Ascending aorta (tissue), 2 donors: ENCODE data around the gene ADAP1. TPM values are rescaled to one million over a fixed set of nuclear protein-coding genes. Genes with fewer than 3 reads are reported as not detected.

Experiments used
- DNase-seq, 2 donors: peaks; one replicate each; pipeline ENCODE4 v3.0.0-alpha.2; 2019; ENCODE audit warnings: low spot score in 2 of 2
- H3K27ac ChIP-seq, 2 donors: fragments of 200-600 bp; sonication (generic); one replicate each; pipeline ENCODE4 v1.5.1; 2016 to 2017; ENCODE audit warnings: mild to moderate bottlenecking in 1 of 2
- H3K27me3 ChIP-seq: fragments of 200-600 bp; sonication (generic); one replicate; pipeline ENCODE4 v1.5.1; 2017
- H3K36me3 ChIP-seq, 2 donors: fragments of 200-600 bp; sonication (generic); one replicate each; pipeline ENCODE4 v1.5.1; 2016
- H3K4me1 ChIP-seq, 2 donors: fragments of 200-600 bp; sonication (generic); one replicate each; pipeline ENCODE4 v1.5.1; 2016 to 2017; ENCODE audit warnings: mild to moderate bottlenecking in 1 of 2
- H3K4me3 ChIP-seq, 2 donors: fragments of 200-600 bp; sonication (generic); one replicate each; pipeline ENCODE4 v1.5.1; 2016 to 2017; ENCODE audit warnings: mild to moderate bottlenecking in 1 of 2
- H3K9me3 ChIP-seq, 2 donors: fragments of 200-600 bp; sonication (generic); one replicate each; pipeline ENCODE4 v1.5.1; 2016
- intact Hi-C: fragments of 100-400 bp; cut with DNase I; formaldehyde crosslinking; loops from one replicate; pipeline ENCODE4 v1.15.1; 2023
- total RNA-seq: library from RNA; depleted of rRNA; stranded (reverse); fragments of >200 nt; gene quantifications from one replicate; pipeline ENCODE4 v1.1.0, GENCODE V29; 2016
- TF ChIP-seq, protein P1 (sequence below), 3 experiments: fragments of 200-600 bp in 2 of 3; fragments of 450-650 bp in 1 of 3; sonication (generic) in 2 of 3; IDR thresholded peaks; one replicate each; pipeline ENCODE4 v1.5.1; 2016 to 2019; ENCODE audit warnings: antibody characterized with exemption in 3 of 3, mild to moderate bottlenecking in 1 of 3, moderate library complexity in 1 of 3

ADAP1 gene
- total RNA-seq, 1 donor from 2014 or later, result 44.5 TPM

- intact Hi-C loops, result no loop called here
- Histone ChIP-seq H3K9me3 (no peaks in the 10 kb centered on the region), H3K27me3 (no peaks in the 10 kb centered on the region), H3K36me3 (no peaks in the 10 kb centered on the region), H3K27ac (no peak overlapping the region), H3K4me1 (no peaks in the 10 kb centered on the region), H3K4me3 (no peak overlapping the region)
- no peak for DNase-seq
- TF ChIP-seq, protein P1, sequence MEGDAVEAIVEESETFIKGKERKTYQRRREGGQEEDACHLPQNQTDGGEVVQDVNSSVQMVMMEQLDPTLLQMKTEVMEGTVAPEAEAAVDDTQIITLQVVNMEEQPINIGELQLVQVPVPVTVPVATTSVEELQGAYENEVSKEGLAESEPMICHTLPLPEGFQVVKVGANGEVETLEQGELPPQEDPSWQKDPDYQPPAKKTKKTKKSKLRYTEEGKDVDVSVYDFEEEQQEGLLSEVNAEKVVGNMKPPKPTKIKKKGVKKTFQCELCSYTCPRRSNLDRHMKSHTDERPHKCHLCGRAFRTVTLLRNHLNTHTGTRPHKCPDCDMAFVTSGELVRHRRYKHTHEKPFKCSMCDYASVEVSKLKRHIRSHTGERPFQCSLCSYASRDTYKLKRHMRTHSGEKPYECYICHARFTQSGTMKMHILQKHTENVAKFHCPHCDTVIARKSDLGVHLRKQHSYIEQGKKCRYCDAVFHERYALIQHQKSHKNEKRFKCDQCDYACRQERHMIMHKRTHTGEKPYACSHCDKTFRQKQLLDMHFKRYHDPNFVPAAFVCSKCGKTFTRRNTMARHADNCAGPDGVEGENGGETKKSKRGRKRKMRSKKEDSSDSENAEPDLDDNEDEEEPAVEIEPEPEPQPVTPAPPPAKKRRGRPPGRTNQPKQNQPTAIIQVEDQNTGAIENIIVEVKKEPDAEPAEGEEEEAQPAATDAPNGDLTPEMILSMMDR (IDR thresholded peaks at IDR 0.05), result no peak
These were observed 13.7 kb downstream of the ADAP1 start for GRCh38 chr7:940599-941408.

- Histone ChIP-seq H3K4me1 (no peaks in the 10 kb centered on the region), H3K27me3 (no peaks in the 10 kb centered on the region), H3K27ac (no peak overlapping the region), H3K36me3 (no peaks in the 10 kb centered on the region), H3K9me3 (no peaks in the 10 kb centered on the region), H3K4me3 (no peak overlapping the region)
- intact Hi-C loops, result no loop called here
- TF ChIP-seq, protein P1 (IDR thresholded peaks at IDR 0.05), result no peak
- no peak for DNase-seq
These were observed 14.6 kb downstream of the ADAP1 start for GRCh38 chr7:939843-940242.

DNA sequence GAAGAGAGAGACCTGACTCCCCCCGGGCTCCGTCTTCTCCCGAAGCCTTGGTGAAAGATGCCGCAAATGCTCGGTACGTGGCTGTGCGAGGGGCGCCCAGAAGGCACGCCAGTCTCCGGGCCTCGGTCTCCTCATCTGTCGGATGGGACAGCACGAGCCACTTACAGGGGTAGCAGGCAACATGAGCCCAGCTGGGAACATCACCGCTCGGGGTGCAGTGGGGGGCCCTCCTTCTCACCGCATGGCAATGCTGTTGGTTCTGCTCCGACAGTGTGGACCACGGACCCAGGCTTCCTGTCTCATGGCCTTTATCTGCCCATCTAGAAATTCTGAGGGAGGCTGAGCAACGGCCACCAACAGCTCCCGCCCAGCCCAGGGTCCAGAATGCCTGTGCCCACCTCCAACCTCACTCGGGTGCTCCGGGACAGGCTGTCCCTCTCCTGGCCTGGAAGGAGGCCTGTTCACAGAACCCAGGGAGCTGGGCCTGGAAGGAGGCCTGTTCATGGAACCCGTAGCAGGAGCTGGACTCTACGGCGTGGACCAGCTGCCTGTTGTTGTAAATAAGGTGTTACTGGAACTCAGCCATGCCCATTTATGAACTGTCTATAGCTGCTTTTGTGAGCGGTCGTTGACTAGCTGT, 15.8 kb downstream of the ADAP1 start:
- H3K4me3 ChIP-seq, result no peak overlapping the region
- no peaks in the 10 kb centered on the region for H3K9me3 ChIP-seq
- intact Hi-C loops, result no loop called here
- TF ChIP-seq, protein P1 (IDR thresholded peaks at IDR 0.05), result no peak
- peak in 1 of 2 donors; percentile 59 for DNase-seq
- H3K27me3 ChIP-seq, result no peaks in the 10 kb centered on the region
- no peak overlapping the region for H3K27ac ChIP-seq
- no peaks in the 10 kb centered on the region for H3K4me1 ChIP-seq
- no peaks in the 10 kb centered on the region for H3K36me3 ChIP-seq

GRCh38 chr7:937856-938484, 16.5 kb downstream of the ADAP1 start:
- H3K36me3 ChIP-seq, result no peaks in the 10 kb centered on the region
- no peaks in the 10 kb centered on the region for H3K4me1 ChIP-seq
- H3K27me3 ChIP-seq, result no peaks in the 10 kb centered on the region
- TF ChIP-seq, protein P1 (IDR thresholded peaks at IDR 0.05), result no peak
- no peak overlapping the region for H3K4me3 ChIP-seq
- no peak overlapping the region for H3K27ac ChIP-seq
- no peaks in the 10 kb centered on the region for H3K9me3 ChIP-seq
- DNase-seq, result peak in 1 of 2 donors; percentile 31
- intact Hi-C loops, result no loop called here

DNA sequence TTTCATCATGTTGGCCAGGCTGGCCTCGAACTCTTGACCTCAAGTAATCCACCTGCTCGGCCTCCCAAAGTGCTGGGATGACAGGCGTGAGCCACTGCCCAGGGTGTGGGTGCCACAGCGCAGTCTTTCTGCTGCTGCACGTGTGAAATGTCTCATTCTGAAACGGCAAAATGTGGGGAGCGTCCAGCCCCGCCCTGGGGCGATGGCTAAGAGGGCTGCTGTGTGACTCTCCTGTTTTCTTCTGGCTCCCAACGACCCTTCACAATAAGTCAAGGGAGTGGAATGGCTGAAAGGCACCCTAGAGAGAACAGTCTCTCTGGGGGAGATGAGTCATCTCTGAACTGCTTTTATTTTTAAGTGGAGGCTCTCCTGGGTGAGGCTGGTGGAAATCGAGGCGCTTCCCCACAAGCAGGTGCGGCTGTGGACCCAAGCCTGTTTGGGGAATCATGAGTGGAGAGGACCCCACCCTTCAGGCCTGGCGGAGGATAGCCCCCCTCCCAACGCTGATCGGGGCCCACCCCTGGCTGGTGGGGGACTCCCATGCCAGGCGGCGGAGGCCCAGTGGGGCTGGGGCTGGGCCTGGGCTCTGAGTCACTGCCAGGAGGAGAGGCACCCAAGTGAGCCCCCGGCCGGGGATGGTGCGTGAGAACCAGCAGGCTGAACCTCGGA, 18.0 kb downstream of the ADAP1 start:
- H3K9me3 ChIP-seq, result no peaks in the 10 kb centered on the region
- no peaks in the 10 kb centered on the region for H3K4me1 ChIP-seq
- H3K27ac ChIP-seq, result no peak overlapping the region
- TF ChIP-seq, protein P1 (IDR thresholded peaks at IDR 0.05), result no peak
- no peaks in the 10 kb centered on the region for H3K27me3 ChIP-seq
- H3K4me3 ChIP-seq, result no peak overlapping the region
- peak in 1 of 2 donors; percentile 56 for DNase-seq
- intact Hi-C loops, result no loop called here
- H3K36me3 ChIP-seq, result no peaks in the 10 kb centered on the region
